Stimulated activated CD8-positive, alpha-beta memory T cell treated with anti-CD3 and anti-CD28 coated beads, Interleukin-12 subunit alpha, Interleukin-12 subunit beta, amount 100 ng/mL, for 1 hour (primary cell): Measurements from ENCODE around the gene RASGEF1B.

Source experiments
- DNase-seq: peaks from one replicate; pipeline ENCODE4 v3.0.0-alpha.2; 2020; ENCODE audit warnings: low read depth

The RASGEF1B gene

DNA sequence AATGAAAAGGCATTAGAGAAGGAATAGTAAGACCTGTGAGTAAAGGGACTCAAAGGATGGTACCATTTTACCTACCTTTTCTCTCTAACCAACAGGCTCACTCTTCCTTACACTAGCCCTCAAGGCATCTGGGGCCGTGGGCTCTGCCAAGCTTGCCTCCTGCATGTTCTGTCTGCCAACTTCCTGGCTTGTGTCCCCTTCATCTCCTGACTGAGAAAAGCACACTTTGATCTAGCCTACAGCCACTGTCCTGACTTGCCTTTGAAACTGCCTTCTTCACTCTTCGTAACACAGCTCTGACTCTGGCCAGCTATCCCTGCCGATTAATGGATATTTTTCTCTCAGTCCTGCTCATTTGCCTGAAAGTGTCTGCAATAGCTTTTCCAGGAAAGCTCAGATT is 76.5 kb downstream of the RASGEF1B start:
- DNase-seq = no peak

DNA sequence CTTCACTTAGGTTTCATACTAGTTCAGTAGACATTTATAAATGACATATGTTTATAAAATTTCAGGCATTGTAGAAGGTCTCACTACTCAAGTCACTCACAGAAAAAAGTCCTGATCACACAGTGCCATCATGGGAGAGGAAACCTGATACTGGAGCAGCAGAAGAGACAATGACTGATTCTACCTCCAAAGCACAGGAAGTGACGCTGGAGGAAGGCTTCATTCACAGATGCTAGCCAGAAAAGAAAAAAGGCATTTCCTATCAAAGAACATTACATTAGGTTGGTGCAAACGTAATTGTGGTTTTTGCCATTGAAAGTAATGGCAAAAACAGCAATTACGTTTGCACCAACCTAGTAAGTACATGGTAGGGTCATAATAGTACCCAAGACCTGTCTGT is 79.5 kb downstream of the RASGEF1B start:
- no peak for DNase-seq

DNA sequence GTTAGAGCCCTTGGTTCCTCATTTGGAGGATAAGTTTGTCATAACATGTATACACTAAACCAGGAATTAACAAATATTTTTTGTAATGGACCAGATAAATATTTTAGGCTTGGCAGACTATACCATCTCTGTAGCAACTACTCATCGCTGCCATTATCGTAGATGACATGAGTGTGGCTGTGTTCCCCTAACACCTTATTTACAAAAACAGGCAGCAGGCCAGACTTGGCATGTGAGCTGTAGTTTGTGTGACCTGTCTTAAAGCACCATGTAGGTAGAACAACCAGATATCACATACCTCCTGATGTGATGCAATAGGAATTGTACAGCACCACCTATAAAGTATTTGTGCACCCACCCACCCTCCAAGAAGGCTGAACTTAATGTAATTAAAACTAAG is 82.0 kb downstream of the RASGEF1B start:
- DNase-seq = no peak

GRCh38 chr4:81380437-81380836 is 91.3 kb downstream of the RASGEF1B start:
- DNase-seq = no peak

- no peak for DNase-seq
These were observed 93.3 kb downstream of the RASGEF1B start for GRCh38 chr4:81378386-81378785.

DNA sequence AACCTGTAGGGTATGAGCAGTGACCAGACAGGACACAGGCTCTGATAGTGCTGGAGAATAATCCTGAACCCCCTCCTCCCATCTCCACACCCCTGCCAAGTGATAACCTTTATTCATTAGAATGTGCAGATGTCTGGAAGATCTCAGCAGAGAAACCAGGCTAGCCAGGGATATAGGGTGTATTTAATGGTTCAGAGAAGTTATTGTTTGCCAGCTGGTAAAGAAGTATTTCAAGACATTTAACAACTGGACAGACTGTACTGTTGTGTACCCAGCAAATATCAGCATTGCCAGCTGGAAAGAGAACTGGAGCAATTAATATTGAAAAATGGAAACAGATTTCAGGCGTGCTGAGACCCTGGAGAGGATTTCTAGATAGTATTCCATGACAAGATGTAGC is 94.5 kb downstream of the RASGEF1B start:
- no peak for DNase-seq

DNA sequence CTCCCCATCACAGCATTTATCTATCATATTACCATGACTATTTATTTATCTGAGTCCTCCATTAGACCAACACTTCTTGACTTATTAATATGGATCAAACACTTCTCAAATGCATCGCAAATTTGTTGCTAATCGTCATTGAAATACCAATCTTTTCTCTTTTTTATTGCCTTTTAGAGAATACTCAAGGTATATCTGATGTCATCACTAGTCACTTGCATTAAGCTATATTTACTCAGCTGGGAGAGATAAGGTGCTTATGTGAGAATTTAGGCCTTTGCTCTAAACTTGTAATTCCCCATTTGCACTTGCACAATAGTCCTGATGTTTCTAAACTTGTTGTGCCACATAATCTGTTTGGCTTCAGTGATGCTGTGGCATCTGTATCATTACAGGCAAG is 95.0 kb downstream of the RASGEF1B start:
- no peak for DNase-seq
